WERI-Rb-1 (cell line): ENCODE data around the gene CYP4B1.

Experiments used
- DNase-seq: peaks from one replicate; pipeline ENCODE4 v3.0.0-alpha.2; 2020
- H3K27ac ChIP-seq: fragments of 250-450 bp; sonication (Bioruptor Pico); 2 replicates; pipeline ENCODE4 v1.5.1; 2020; ENCODE audit warnings: mild to moderate bottlenecking, moderate library complexity
- H3K27me3 ChIP-seq: fragments of 250-450 bp; sonication (Bioruptor Pico); 2 replicates; pipeline ENCODE4 v1.5.1; 2021; ENCODE audit warnings: mild to moderate bottlenecking, low read depth, moderate library complexity; ENCODE audit not compliant: insufficient read depth, severe bottlenecking
- H3K36me3 ChIP-seq: fragments of 250-450 bp; sonication (Bioruptor Pico); 2 replicates; pipeline ENCODE4 v1.5.1; 2020; ENCODE audit warnings: mild to moderate bottlenecking, moderate library complexity
- H3K4me3 ChIP-seq: 2 replicates; pipeline ENCODE4 v1.5.1; 2011; ENCODE audit warnings: low read depth, mild to moderate bottlenecking, control low read depth, low read length
- H3K9me3 ChIP-seq: fragments of 250-450 bp; sonication (Bioruptor Pico); 2 replicates; pipeline ENCODE4 v1.5.1; 2021; ENCODE audit warnings: mild to moderate bottlenecking, moderate library complexity; ENCODE audit not compliant: severe bottlenecking
- TF ChIP-seq, protein P1 (sequence below): IDR thresholded peaks from 2 replicates; pipeline ENCODE4 v1.5.1; 2011; ENCODE audit warnings: low read depth, mild to moderate bottlenecking, control low read depth, inconsistent platforms, low read length

CYP4B1 gene

DNA sequence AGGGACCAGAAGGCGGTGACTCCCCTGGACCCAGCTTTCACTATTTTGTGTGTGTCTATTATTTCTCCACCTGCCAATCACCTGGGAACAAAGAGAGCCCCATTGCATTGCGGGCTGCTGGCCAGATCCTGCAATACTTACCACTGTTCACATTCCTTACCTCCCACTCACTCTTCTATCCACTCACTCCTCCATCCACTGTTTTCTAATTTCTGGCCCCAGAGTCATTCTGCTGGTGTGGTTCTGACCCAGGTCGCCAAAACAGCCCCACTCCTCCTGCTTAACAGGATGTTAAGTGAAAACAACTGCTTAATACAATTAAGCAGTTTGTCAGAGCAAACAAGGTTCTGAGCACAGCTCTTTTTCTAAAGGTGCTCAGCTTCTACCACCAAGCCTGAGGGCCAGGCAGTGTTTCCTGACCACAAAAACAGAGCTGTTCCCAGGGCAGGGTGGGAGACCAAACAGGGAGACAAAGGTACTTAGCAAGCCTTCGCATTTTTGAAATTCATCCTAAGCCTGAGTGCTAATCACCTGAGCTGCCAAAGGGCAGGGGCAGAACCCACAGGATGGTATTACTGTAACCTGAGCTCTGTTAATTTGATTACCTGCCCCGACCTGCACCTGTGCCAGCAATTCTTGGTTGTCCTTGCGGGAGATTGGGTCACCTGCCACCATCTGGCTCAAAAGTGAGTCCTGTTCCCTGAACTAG lies 41.4 kb upstream of the CYP4B1 start:
- Histone ChIP-seq H3K9me3 (no peaks in the 10 kb centered on the region), H3K27me3 (no peaks in the 10 kb centered on the region), H3K36me3 (no peaks in the 10 kb centered on the region), H3K4me3 (no peak overlapping the region), H3K27ac (no peak overlapping the region)
- peak; percentile 49 for DNase-seq
- TF ChIP-seq, protein P1, sequence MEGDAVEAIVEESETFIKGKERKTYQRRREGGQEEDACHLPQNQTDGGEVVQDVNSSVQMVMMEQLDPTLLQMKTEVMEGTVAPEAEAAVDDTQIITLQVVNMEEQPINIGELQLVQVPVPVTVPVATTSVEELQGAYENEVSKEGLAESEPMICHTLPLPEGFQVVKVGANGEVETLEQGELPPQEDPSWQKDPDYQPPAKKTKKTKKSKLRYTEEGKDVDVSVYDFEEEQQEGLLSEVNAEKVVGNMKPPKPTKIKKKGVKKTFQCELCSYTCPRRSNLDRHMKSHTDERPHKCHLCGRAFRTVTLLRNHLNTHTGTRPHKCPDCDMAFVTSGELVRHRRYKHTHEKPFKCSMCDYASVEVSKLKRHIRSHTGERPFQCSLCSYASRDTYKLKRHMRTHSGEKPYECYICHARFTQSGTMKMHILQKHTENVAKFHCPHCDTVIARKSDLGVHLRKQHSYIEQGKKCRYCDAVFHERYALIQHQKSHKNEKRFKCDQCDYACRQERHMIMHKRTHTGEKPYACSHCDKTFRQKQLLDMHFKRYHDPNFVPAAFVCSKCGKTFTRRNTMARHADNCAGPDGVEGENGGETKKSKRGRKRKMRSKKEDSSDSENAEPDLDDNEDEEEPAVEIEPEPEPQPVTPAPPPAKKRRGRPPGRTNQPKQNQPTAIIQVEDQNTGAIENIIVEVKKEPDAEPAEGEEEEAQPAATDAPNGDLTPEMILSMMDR, result no peak

DNA sequence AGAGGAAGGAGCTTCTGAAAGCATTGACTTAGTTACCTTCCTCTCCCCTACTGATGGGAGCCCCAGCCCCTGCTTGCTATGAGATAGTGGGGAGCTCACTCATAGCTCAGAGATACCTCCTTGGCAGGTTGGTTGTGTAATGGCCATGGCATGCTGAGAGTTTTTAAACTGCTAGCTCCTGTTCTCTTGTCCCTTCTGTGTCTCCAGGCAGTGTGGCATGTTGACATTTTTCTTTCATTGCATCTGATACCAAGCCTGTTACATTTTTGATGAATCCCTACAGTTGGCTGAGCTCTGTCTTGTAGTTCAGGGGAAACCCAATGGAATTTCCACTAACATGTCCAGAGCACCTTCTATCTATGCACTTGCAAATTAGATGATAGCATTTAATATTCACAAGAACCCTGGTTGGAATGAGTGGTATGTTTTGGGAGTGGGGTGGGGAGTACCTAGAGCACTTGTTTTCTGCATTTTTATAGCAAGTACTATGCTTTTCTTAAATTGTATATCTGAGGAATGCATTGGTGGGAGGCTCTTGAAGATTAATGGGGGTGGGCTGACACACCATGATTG lies 40.8 kb upstream of the CYP4B1 start:
- no peak overlapping the region for H3K4me3 ChIP-seq
- DNase-seq, result no peak
- H3K27me3 ChIP-seq, result no peaks in the 10 kb centered on the region
- no peaks in the 10 kb centered on the region for H3K36me3 ChIP-seq
- TF ChIP-seq, protein P1, result no peak
- no peak overlapping the region for H3K27ac ChIP-seq
- no peaks in the 10 kb centered on the region for H3K9me3 ChIP-seq

DNA sequence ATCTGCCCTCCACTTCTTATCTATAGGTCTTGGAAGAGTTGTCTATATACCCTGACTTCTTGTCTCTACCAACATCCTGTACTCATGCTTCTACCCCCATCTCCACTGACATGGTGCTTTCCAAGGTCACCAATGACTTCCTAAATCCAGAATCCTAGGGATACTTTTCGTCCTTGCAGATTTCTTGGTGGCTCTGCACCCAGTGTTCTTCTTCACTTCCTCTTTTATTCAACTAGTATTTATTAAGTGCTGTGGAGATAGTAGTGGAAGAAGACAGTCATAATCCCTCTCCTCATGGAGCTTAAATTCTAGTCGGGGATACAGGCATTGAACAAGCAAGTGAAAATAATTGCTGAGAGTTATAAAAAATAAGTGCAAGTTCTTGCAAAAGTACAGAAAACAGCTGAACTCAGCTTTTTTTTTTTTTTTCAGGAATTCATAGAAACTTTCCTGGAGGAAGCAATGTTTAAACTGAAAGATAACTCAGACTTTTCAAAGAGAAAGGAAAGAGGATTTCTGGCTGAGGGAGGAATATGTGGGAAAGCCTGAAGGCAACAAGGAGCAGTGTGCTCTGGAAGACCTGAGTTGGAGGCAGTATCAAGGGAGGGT lies 38.2 kb upstream of the CYP4B1 start:
- Histone ChIP-seq H3K4me3 (no peak overlapping the region), H3K27ac (no peak overlapping the region), H3K36me3 (no peaks in the 10 kb centered on the region), H3K27me3 (no peaks in the 10 kb centered on the region), H3K9me3 (no peaks in the 10 kb centered on the region)
- TF ChIP-seq, protein P1, result no peak
- DNase-seq, result no peak

DNA sequence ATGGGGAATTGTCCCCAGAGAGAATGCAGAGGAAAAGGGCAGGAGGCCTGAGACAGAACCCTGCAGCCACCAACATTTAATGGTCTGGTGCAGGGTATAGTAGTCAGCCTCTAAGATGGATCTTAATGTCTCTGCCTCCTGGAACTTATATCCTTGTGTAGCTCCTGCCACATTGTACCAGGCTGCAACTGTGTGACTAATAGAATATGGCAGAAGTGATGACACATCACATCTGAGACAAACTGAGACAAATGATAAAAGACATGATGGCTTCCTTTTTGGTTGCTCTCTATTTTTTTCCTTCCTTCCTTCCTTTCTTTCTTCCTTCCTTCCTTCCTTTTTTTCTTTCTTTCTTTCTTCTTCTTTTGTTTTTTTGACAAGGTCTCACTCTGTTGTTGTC lies 37.1 kb upstream of the CYP4B1 start:
- TF ChIP-seq, protein P1, result no peak
- Histone ChIP-seq H3K27me3 (no peaks in the 10 kb centered on the region), H3K4me3 (no peak overlapping the region), H3K9me3 (no peaks in the 10 kb centered on the region), H3K36me3 (no peaks in the 10 kb centered on the region), H3K27ac (no peak overlapping the region)
- no peak for DNase-seq

DNA sequence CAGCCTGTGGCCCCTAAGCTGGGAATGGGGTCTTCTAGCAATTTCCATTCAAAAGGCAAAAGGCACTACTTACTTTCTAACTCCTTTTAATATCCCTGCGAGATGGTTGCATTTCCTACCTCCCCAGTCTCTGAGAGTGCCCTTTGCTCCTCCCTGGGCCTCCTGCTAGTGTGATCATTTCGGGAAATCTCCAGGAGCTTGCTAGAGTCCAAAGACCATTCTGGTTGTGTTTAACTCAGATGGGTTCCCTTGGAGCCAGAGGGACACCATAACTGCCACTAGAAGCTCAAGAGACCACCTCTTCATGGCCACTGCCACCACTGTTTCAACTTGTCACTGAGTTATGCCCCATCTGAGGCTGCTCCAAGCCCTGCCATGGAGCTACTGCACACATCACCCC lies 34.4 kb upstream of the CYP4B1 start:
- Histone ChIP-seq H3K27ac (no peak overlapping the region), H3K36me3 (no peaks in the 10 kb centered on the region), H3K9me3 (no peaks in the 10 kb centered on the region), H3K4me3 (no peak overlapping the region), H3K27me3 (peaks cover 5% of the 10 kb centered on the region)
- TF ChIP-seq, protein P1, result no peak
- no peak for DNase-seq
